Tibial nerve (tissue), 4 donors: ENCODE data around the gene THBS1. TPM values are rescaled to one million over a fixed set of nuclear protein-coding genes. Genes with fewer than 3 reads are reported as not detected.

Experiments
- DNase-seq, 2 donors: peaks; one replicate each; pipeline ENCODE4 v3.0.0-alpha.2; 2019; ENCODE audit warnings: low spot score in 2 of 2
- H3K27ac ChIP-seq, 4 donors: fragments of 200-600 bp; sonication (generic) in 3 of 4; one replicate each; pipeline ENCODE4 v1.5.1; 2017 to 2019; ENCODE audit warnings: mild to moderate bottlenecking in 1 of 4
- H3K27me3 ChIP-seq, 2 donors: fragments of 200-600 bp; sonication (generic) in 1 of 2; one replicate each; pipeline versions ENCODE4 v1.5.1 to v1.6.0; 2017 to 2019
- H3K36me3 ChIP-seq, 3 donors: fragments of 200-600 bp; sonication (generic); one replicate each; pipeline ENCODE4 v1.5.1; 2018 to 2019
- H3K4me1 ChIP-seq, 4 donors: fragments of 200-600 bp; sonication (generic) in 3 of 4; one replicate each; pipeline ENCODE4 v1.5.1; 2017 to 2019
- H3K4me3 ChIP-seq, 4 donors: fragments of 200-600 bp; sonication (generic) in 3 of 4; one replicate each; pipeline ENCODE4 v1.5.1; 2017 to 2019; ENCODE audit warnings: mild to moderate bottlenecking in 1 of 4, moderate library complexity in 1 of 4
- H3K9me3 ChIP-seq, 4 donors: fragments of 200-600 bp; sonication (generic) in 3 of 4; one replicate each; pipeline ENCODE4 v1.5.1; 2017 to 2019
- EP300 ChIP-seq, 2 donors: sonication (generic); formaldehyde crosslinking; IDR thresholded peaks; one replicate each; pipeline ENCODE4 v1.6.1; 2017; ENCODE audit warnings: antibody characterized with exemption in 2 of 2, mild to moderate bottlenecking in 1 of 2
- POLR2A ChIP-seq, 2 donors: fragments of 450-650 bp; IDR thresholded peaks; one replicate each; pipeline ENCODE4 v1.6.1; 2017; ENCODE audit warnings: antibody characterized with exemption in 2 of 2, mild to moderate bottlenecking in 2 of 2, moderate library complexity in 2 of 2
- WGBS, 2 donors: methylation state at CpG; one replicate each; pipeline ENCODE4 v1.1.5; 2018; 5-methylcytosine and 5-hydroxymethylcytosine counted together
- total RNA-seq, 4 donors: library from RNA; depleted of rRNA; stranded (reverse); fragments of >200 nt; gene quantifications; one replicate each; pipeline ENCODE4 v1.1.0, GENCODE V29; 2016
- TF ChIP-seq, protein P1 (sequence below), 5 experiments: fragments of 200-600 bp in 3 of 5; fragments of 450-650 bp in 2 of 5; sonication (generic) in 3 of 5; IDR thresholded peaks; one replicate each; pipeline ENCODE4 v1.5.1; 2016 to 2019; ENCODE audit warnings: antibody characterized with exemption in 5 of 5, mild to moderate bottlenecking in 3 of 5, moderate library complexity in 2 of 5

The THBS1 gene
- total RNA-seq, 4 donors from 2014 or later: 1,850 to 2,559 (median 1,931) TPM

DNA sequence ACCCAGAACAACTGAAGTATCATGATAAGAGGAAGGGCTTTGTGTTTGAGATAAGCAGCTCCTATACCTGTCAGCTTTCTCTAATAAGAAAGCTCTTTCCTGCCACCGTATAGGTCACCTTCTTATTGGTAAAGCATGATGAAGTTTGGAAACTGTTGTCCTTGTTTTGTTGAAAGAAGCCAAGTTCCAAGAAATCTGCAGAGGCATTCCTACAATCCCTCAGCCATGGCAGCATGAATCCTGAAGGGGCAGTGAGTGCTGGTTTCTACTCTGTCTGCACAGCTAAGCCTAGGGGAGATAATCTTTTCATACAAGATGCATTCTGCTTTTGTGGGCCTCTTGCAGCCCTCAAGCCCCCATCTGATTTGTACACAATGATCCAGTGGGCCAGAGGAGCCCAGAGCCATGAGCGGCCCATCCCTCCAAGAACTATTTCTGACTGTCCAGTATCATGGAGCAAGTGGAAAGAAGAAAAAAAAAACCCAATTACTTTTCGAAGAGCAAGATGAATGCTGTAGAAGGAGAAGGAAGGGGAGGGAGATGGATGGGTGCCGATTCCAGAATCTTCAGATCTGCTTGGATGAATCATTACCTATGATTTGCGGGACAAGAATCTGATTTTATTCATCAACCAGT, 1.9 kb upstream of the THBS1 start:
- Histone ChIP-seq H3K27ac (peak overlapping the region; percentile 90 to 95 (median 91)), H3K36me3 (peaks cover 0 to 21% (median 0%) of the 10 kb centered on the region in 3 donors), H3K9me3 (no peaks in the 10 kb centered on the region), H3K4me3 (peak overlapping the region in 3 of 4 donors; percentile 61 to 78 (median 63)), H3K4me1 (peaks cover 0 to 37% (median 9%) of the 10 kb centered on the region in 4 donors), H3K27me3 (no peaks in the 10 kb centered on the region)
- no peak for DNase-seq
- WGBS, 2 donors: 51 to 63% methylated on average over 5 of the region's 5 CpGs
- TF ChIP-seq EP300 (IDR thresholded peaks at IDR 0.05): no peak

DNA sequence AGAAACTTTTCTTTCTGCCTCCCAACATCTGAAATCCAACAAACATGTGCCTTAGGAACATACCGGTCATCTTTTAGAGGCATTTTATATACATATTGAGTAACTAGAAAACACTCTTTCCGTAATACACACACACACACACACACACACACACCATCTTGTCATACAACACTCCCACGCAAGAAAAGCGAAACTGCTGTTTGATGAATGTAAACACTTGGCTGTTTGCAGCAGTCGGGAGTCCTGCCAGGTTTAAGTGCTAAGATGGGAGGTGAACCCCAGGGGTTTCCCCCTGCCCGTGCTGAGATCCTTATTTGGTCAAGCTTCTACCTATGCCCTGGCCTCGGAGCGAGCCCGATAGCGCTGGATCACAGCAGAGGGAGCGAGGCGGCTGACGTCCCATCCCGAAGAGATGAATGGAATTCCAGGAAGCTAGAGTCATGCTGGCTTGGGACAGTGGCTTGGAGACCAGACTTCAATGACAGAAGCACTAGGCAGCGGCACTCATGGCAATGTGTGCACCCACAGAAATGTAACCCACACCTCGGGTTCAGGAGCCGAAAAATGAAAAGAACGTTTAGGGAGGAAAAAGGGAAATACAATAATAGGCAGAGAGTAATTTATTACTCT, 1.3 kb upstream of the THBS1 start:
- Histone ChIP-seq H3K4me3 (peak overlapping the region; percentile 36 to 78 (median 62)), H3K4me1 (peaks cover 0 to 43% (median 12%) of the 10 kb centered on the region in 4 donors), H3K27ac (peak overlapping the region; percentile 90 to 95 (median 91)), H3K36me3 (peaks cover 0 to 27% (median 0%) of the 10 kb centered on the region in 3 donors), H3K9me3 (no peaks in the 10 kb centered on the region), H3K27me3 (no peaks in the 10 kb centered on the region)
- peak in 1 of 2 donors; percentile 39 for TF ChIP-seq EP300 (IDR thresholded peaks at IDR 0.05)
- TF ChIP-seq, protein P1, sequence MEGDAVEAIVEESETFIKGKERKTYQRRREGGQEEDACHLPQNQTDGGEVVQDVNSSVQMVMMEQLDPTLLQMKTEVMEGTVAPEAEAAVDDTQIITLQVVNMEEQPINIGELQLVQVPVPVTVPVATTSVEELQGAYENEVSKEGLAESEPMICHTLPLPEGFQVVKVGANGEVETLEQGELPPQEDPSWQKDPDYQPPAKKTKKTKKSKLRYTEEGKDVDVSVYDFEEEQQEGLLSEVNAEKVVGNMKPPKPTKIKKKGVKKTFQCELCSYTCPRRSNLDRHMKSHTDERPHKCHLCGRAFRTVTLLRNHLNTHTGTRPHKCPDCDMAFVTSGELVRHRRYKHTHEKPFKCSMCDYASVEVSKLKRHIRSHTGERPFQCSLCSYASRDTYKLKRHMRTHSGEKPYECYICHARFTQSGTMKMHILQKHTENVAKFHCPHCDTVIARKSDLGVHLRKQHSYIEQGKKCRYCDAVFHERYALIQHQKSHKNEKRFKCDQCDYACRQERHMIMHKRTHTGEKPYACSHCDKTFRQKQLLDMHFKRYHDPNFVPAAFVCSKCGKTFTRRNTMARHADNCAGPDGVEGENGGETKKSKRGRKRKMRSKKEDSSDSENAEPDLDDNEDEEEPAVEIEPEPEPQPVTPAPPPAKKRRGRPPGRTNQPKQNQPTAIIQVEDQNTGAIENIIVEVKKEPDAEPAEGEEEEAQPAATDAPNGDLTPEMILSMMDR (IDR thresholded peaks at IDR 0.05): no peak
- TF ChIP-seq POLR2A (IDR thresholded peaks at IDR 0.05): no peak
- peak; percentile 48 to 69 for DNase-seq
- 11 to 12% methylated on average over 18 of the region's 18 CpGs for WGBS, 2 donors

DNA sequence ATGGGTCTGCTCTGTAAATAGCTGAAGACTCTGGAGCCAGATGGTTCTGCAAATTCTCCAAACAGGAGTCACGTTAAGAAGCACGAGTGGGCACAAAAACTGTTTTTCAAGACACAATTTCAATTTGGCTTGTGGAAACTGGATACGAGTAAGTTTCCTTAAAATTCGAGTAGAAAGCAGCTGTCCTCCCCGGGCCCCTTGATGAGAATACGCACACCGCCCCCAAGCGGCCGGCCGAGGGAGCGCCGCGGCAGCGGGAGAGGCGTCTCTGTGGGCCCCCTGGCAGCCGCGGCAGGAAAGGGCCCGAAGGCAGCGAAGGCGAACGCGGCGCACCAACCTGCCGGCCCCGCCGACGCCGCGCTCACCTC, 778 bp upstream of the THBS1 start:
- 0% methylated on average over 17 to 25 of the region's 29 CpGs for WGBS, 2 donors
- H3K4me1 ChIP-seq: peaks cover 0 to 48% (median 14%) of the 10 kb centered on the region in 4 donors
- H3K4me3 ChIP-seq: peak overlapping the region; percentile 61 to 78 (median 66)
- H3K27ac ChIP-seq: peak overlapping the region; percentile 90 to 95 (median 91)
- H3K9me3 ChIP-seq: no peaks in the 10 kb centered on the region
- DNase-seq: peak; percentile 98 to 99
- peaks cover 0 to 32% (median 0%) of the 10 kb centered on the region in 3 donors for H3K36me3 ChIP-seq
- no peaks in the 10 kb centered on the region for H3K27me3 ChIP-seq
- TF ChIP-seq POLR2A (IDR thresholded peaks at IDR 0.05) (no peak), EP300 (IDR thresholded peaks at IDR 0.05) (peak; percentile 8 to 60)
- TF ChIP-seq, protein P1 (IDR thresholded peaks at IDR 0.05): peak; percentile 95 to 99 (median 99)

DNA sequence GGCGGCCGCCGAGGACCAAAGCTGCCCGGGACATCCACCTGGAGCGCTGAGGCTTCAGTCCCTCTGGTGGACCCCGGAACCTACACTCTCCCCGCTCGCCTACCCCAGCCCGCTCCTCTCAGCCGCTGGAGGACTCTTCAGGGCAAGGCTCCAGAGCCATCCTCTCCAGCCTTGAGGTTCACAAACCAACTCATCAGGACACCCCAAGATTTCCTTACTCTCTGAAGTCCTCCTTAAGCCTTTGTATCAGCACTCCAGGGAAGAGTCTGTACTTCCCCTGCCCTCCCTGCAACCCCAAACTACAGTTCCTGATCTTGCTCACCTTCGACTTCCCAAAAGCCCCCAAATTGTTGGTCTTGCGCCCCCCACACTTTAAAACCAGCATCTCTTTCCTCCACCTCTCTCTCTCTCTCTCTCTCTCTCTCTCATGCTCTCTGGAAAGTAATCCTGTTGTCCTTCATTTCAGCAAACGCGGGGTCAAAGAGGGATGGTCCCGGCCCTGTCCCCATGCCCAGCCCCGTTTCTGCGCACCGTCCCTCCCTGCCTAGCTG, 438 bp downstream of the THBS1 start:
- TF ChIP-seq POLR2A (IDR thresholded peaks at IDR 0.05) (no peak), EP300 (IDR thresholded peaks at IDR 0.05) (no peak)
- TF ChIP-seq, protein P1 (IDR thresholded peaks at IDR 0.05): no peak
- WGBS, 2 donors: 5 to 9% methylated on average over 17 to 18 of the region's 18 CpGs
- no peaks in the 10 kb centered on the region for H3K9me3 ChIP-seq
- H3K27me3 ChIP-seq: no peaks in the 10 kb centered on the region
- peak overlapping the region; percentile 61 to 78 (median 66) for H3K4me3 ChIP-seq
- peaks cover 0 to 44% (median 8%) of the 10 kb centered on the region in 3 donors for H3K36me3 ChIP-seq
- peak overlapping the region; percentile 90 to 95 (median 91) for H3K27ac ChIP-seq
- no peak for DNase-seq
- peaks cover 0 to 60% (median 21%) of the 10 kb centered on the region in 4 donors for H3K4me1 ChIP-seq

DNA sequence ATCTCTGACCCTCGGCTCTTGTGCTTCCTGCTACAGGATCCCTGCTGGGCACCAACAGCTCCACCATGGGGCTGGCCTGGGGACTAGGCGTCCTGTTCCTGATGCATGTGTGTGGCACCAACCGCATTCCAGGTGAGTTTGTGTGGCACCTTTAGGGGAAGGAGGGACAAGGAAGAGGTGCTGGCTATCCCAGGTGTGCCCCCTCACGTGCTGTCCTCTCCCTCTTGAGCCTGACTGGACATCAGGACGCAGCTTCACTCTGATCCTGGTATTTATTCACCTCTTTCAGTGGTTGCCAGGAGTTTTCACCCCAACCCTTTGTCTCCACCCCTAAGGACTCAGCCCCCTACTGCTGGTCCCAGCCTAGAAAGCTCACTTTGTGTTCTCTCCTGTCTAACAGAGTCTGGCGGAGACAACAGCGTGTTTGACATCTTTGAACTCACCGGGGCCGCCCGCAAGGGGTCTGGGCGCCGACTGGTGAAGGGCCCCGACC, 960 bp downstream of the THBS1 start:
- Histone ChIP-seq H3K4me1 (peaks cover 0 to 65% (median 24%) of the 10 kb centered on the region in 4 donors), H3K36me3 (peaks cover 0 to 50% (median 10%) of the 10 kb centered on the region in 3 donors), H3K27ac (peak overlapping the region; percentile 90 to 95 (median 91)), H3K9me3 (no peaks in the 10 kb centered on the region), H3K4me3 (peak overlapping the region; percentile 61 to 78 (median 66)), H3K27me3 (no peaks in the 10 kb centered on the region)
- TF ChIP-seq, protein P1 (IDR thresholded peaks at IDR 0.05): peak in 4 of 5 experiments; percentile 18 to 46 (median 36)
- TF ChIP-seq EP300 (IDR thresholded peaks at IDR 0.05): no peak
- peak; percentile 48 to 56 for DNase-seq
- 15 to 37% methylated on average over 13 of the region's 13 CpGs for WGBS, 2 donors
